ENCODE results near the gene CDT1.

Gene CDT1

GRCh38 chr16:88798073-88798472, 5.5 kb upstream of the CDT1 start:
- no peak for DNase-seq (ENCODE audit: low spot score)

GRCh38 chr16:88798772-88799455, 4.7 kb upstream of the CDT1 start:
- in situ Hi-C loops (cut with MboI; ENCODE audit: low sequenced_read_pairs, unreplicated experiment) = no loop called here
- DNase-seq (ENCODE audit: low spot score) = no peak
- no peak for TF ChIP-seq CTCF (IDR thresholded peaks at IDR 0.05; ENCODE audit: borderline replicate concordance, control extremely low read depth, extremely low read depth, insufficient read depth, missing control alignments)

More at GRCh38 chr16:88798073-88798472, 5.5 kb upstream of the CDT1 start:
- in situ Hi-C loops (cut with MboI; ENCODE audit: low sequenced_read_pairs, unreplicated experiment) = no loop called here
- no peak for TF ChIP-seq CTCF (IDR thresholded peaks at IDR 0.05; ENCODE audit: borderline replicate concordance, control extremely low read depth, extremely low read depth, insufficient read depth, missing control alignments)

GRCh38 chr16:88799569-88800276, 3.9 kb upstream of the CDT1 start:
- no peak for TF ChIP-seq CTCF (IDR thresholded peaks at IDR 0.05; ENCODE audit: borderline replicate concordance, control extremely low read depth, extremely low read depth, insufficient read depth, missing control alignments)
- in situ Hi-C loops (cut with MboI; ENCODE audit: low sequenced_read_pairs, unreplicated experiment) = no loop called here
- no peak for DNase-seq (ENCODE audit: low spot score)

- no peak for DNase-seq (ENCODE audit: low spot score)
- no peak for TF ChIP-seq CTCF (IDR thresholded peaks at IDR 0.05; ENCODE audit: borderline replicate concordance, control extremely low read depth, extremely low read depth, insufficient read depth, missing control alignments)
- in situ Hi-C loops (cut with MboI; ENCODE audit: low sequenced_read_pairs, unreplicated experiment) = no loop called here
These were observed 3.4 kb upstream of the CDT1 start for GRCh38 chr16:88800277-88800592.

GRCh38 chr16:88804173-88804551, 573 bp downstream of the CDT1 start:
- TF ChIP-seq CTCF (IDR thresholded peaks at IDR 0.05; ENCODE audit: borderline replicate concordance, control extremely low read depth, extremely low read depth, insufficient read depth, missing control alignments) = no peak
- DNase-seq (ENCODE audit: low spot score) = no peak
- in situ Hi-C loops (cut with MboI; ENCODE audit: low sequenced_read_pairs, unreplicated experiment) = no loop called here

GRCh38 chr16:88804552-88805339, 1.2 kb downstream of the CDT1 start:
- DNase-seq (ENCODE audit: low spot score) = peak; percentile 60
- in situ Hi-C loops (cut with MboI; ENCODE audit: low sequenced_read_pairs, unreplicated experiment) = no loop called here
- TF ChIP-seq CTCF (IDR thresholded peaks at IDR 0.05; ENCODE audit: borderline replicate concordance, control extremely low read depth, extremely low read depth, insufficient read depth, missing control alignments) = no peak

Measured in GM13976 (cell line).